HepG2 (cell line): ENCODE data around the gene PIP4K2C. TPM values are rescaled to one million over a fixed set of nuclear protein-coding genes. Genes with fewer than 3 reads are reported as not detected.
A peak's percentile ranks its signal among the peaks of the same experiment; 100 is the strongest.

Experiments
- ATF1 ChIP-seq: IDR thresholded peaks from 2 replicates; pipeline ENCODE4 v1.6.1; 2016; ENCODE audit warnings: mild to moderate bottlenecking, control low read depth
- MTA1 ChIP-seq: sonication (generic); formaldehyde crosslinking; IDR thresholded peaks from 2 replicates; pipeline ENCODE4 v1.4.0; 2020; ENCODE audit warnings: missing genetic modification reagents, mild to moderate bottlenecking, borderline replicate concordance
- MYPOP ChIP-seq: sonication (generic); formaldehyde crosslinking; IDR thresholded peaks from 2 replicates; pipeline ENCODE4 v1.8.1; 2023; ENCODE audit warnings: mild to moderate bottlenecking, moderate library complexity, missing genetic modification reagents
- RARG ChIP-seq: sonication (generic); formaldehyde crosslinking; IDR thresholded peaks from 2 replicates; pipeline ENCODE4 v1.4.0; 2020; ENCODE audit warnings: low read depth, mild to moderate bottlenecking, missing genetic modification reagents
- ZEB1 ChIP-seq: IDR thresholded peaks from 2 replicates; pipeline ENCODE4 v1.6.1; 2012; ENCODE audit warnings: mild to moderate bottlenecking, low read depth, inconsistent platforms; ENCODE audit not compliant: insufficient replicate concordance
- ZNF891 ChIP-seq: sonication (generic); formaldehyde crosslinking; IDR thresholded peaks from 2 replicates; pipeline ENCODE4 v1.5.0; 2020; ENCODE audit warnings: mild to moderate bottlenecking, missing genetic modification reagents
- polyA plus RNA-seq, 8 experiments: library from polyadenylated mRNA; depleted of rRNA in 3 of 8; stranded (reverse) in 7 of 8; unstranded in 1 of 8; fragments of >200 nt; fragmentation: Illumina TruSeq in 4 of 8; extraction: Trizol in 4 of 8; gene quantifications; 2 replicates each; pipeline versions ENCODE4 v1.2.1 to v1.2.3, GENCODE V29; 2011 to 2016; ENCODE audit warnings: low read depth in 4 of 8, missing spikeins in 1 of 8, mixed read lengths in 1 of 8; ENCODE audit not compliant: insufficient read depth in 1 of 8
- total RNA-seq, 5 experiments: library from RNA; depleted of rRNA; stranded (reverse); fragments of >200 nt; fragmentation: Illumina TruSeq; extraction: Trizol; gene quantifications; 2 replicates each; pipeline ENCODE4 v1.2.3, GENCODE V29; 2016; ENCODE audit warnings: low read depth in 1 of 5
- TF ChIP-seq, protein P1 (sequence below): sonication (generic); formaldehyde crosslinking; IDR thresholded peaks from 2 replicates; pipeline ENCODE4 v1.4.0; 2020; ENCODE audit warnings: mild to moderate bottlenecking, missing genetic modification reagents
- TF ChIP-seq, protein P2 (sequence below): sonication (generic); formaldehyde crosslinking; IDR thresholded peaks from 2 replicates; pipeline ENCODE4 v1.4.0; 2020; ENCODE audit warnings: missing genetic modification reagents
- TF ChIP-seq, protein P3 (sequence below): sonication (generic); formaldehyde crosslinking; IDR thresholded peaks from 2 replicates; pipeline ENCODE4 v1.4.0; 2020; ENCODE audit warnings: missing genetic modification reagents, borderline replicate concordance
- TF ChIP-seq, protein P4 (sequence below): sonication (generic); formaldehyde crosslinking; IDR thresholded peaks from 2 replicates; pipeline ENCODE4 v1.4.0; 2020; ENCODE audit warnings: missing genetic modification reagents

PIP4K2C gene
- total and polyA plus RNA-seq, 2 of the 13 experiments (the other 11 are each of a cell fraction or from before 2014, with no cell fraction given): 23.3 to 26.4 TPM

DNA sequence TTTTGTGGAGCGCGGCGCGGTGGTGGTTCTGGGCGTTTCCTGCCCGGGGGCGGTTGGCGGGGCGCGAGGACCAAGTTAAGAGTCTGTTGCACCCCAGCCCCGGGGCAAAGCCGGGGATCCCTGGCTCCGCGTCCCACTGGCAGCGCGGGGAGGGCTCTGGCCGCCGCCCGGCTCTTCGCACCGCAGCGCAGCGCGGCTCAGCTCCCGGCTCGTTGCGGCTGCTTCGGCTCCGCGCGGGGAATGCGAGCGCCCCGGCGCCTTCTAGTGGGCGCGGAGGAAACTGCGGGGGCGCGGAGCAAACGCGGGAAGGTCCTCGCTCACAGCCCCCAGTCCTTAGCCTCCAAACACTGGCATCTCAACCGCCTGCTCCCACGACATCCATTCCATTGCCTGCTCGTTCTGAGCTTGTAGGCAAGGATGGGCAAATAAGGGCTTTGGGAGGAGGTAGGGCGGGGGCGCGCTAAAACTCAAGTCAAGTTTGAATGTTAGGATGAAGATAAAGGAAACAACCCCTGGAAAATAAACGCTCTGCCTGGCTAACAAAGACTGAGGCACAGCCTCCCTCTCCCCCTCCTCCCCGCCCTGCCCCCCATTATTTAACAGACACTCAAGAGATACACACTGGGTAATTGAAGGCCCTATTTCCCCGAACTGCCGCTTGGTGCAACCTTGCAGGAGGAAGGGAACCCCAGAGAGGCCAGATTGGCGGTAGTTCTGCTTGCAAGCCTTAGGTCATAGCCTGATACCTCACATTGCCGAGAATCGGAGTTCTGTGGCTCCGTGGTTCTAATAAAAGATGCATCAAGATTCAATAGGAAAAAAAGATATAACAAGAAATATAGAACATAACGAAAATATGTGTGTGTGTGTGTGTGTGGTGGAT, 42.2 kb downstream of the PIP4K2C start, which contains the start of gene B4GALNT1 (continued):
- TF ChIP-seq ATF1 (CRISPR knock-in tag) (no peak), MYPOP (CRISPR knock-in tag) (peak; percentile 93), ZNF891 (CRISPR knock-in tag) (no peak; the same call in 1 of the 2 replicates), MTA1 (CRISPR knock-in tag) (no peak), RARG (CRISPR knock-in tag) (no peak), ZEB1 (no peak)
- TF ChIP-seq, protein P1, sequence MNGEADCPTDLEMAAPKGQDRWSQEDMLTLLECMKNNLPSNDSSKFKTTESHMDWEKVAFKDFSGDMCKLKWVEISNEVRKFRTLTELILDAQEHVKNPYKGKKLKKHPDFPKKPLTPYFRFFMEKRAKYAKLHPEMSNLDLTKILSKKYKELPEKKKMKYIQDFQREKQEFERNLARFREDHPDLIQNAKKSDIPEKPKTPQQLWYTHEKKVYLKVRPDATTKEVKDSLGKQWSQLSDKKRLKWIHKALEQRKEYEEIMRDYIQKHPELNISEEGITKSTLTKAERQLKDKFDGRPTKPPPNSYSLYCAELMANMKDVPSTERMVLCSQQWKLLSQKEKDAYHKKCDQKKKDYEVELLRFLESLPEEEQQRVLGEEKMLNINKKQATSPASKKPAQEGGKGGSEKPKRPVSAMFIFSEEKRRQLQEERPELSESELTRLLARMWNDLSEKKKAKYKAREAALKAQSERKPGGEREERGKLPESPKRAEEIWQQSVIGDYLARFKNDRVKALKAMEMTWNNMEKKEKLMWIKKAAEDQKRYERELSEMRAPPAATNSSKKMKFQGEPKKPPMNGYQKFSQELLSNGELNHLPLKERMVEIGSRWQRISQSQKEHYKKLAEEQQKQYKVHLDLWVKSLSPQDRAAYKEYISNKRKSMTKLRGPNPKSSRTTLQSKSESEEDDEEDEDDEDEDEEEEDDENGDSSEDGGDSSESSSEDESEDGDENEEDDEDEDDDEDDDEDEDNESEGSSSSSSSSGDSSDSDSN (CRISPR knock-in tag): peak; percentile 82; the same call in 1 of the 2 replicates
- TF ChIP-seq, protein P2, sequence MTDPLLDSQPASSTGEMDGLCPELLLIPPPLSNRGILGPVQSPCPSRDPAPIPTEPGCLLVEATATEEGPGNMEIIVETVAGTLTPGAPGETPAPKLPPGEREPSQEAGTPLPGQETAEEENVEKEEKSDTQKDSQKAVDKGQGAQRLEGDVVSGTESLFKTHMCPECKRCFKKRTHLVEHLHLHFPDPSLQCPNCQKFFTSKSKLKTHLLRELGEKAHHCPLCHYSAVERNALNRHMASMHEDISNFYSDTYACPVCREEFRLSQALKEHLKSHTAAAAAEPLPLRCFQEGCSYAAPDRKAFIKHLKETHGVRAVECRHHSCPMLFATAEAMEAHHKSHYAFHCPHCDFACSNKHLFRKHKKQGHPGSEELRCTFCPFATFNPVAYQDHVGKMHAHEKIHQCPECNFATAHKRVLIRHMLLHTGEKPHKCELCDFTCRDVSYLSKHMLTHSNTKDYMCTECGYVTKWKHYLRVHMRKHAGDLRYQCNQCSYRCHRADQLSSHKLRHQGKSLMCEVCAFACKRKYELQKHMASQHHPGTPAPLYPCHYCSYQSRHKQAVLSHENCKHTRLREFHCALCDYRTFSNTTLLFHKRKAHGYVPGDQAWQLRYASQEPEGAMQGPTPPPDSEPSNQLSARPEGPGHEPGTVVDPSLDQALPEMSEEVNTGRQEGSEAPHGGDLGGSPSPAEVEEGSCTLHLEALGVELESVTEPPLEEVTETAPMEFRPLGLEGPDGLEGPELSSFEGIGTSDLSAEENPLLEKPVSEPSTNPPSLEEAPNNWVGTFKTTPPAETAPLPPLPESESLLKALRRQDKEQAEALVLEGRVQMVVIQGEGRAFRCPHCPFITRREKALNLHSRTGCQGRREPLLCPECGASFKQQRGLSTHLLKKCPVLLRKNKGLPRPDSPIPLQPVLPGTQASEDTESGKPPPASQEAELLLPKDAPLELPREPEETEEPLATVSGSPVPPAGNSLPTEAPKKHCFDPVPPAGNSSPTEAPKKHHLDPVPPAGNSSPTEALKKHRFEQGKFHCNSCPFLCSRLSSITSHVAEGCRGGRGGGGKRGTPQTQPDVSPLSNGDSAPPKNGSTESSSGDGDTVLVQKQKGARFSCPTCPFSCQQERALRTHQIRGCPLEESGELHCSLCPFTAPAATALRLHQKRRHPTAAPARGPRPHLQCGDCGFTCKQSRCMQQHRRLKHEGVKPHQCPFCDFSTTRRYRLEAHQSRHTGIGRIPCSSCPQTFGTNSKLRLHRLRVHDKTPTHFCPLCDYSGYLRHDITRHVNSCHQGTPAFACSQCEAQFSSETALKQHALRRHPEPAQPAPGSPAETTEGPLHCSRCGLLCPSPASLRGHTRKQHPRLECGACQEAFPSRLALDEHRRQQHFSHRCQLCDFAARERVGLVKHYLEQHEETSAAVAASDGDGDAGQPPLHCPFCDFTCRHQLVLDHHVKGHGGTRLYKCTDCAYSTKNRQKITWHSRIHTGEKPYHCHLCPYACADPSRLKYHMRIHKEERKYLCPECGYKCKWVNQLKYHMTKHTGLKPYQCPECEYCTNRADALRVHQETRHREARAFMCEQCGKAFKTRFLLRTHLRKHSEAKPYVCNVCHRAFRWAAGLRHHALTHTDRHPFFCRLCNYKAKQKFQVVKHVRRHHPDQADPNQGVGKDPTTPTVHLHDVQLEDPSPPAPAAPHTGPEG (CRISPR knock-in tag): peak; percentile 34; the same call in 1 of the 2 replicates
- TF ChIP-seq, protein P3, sequence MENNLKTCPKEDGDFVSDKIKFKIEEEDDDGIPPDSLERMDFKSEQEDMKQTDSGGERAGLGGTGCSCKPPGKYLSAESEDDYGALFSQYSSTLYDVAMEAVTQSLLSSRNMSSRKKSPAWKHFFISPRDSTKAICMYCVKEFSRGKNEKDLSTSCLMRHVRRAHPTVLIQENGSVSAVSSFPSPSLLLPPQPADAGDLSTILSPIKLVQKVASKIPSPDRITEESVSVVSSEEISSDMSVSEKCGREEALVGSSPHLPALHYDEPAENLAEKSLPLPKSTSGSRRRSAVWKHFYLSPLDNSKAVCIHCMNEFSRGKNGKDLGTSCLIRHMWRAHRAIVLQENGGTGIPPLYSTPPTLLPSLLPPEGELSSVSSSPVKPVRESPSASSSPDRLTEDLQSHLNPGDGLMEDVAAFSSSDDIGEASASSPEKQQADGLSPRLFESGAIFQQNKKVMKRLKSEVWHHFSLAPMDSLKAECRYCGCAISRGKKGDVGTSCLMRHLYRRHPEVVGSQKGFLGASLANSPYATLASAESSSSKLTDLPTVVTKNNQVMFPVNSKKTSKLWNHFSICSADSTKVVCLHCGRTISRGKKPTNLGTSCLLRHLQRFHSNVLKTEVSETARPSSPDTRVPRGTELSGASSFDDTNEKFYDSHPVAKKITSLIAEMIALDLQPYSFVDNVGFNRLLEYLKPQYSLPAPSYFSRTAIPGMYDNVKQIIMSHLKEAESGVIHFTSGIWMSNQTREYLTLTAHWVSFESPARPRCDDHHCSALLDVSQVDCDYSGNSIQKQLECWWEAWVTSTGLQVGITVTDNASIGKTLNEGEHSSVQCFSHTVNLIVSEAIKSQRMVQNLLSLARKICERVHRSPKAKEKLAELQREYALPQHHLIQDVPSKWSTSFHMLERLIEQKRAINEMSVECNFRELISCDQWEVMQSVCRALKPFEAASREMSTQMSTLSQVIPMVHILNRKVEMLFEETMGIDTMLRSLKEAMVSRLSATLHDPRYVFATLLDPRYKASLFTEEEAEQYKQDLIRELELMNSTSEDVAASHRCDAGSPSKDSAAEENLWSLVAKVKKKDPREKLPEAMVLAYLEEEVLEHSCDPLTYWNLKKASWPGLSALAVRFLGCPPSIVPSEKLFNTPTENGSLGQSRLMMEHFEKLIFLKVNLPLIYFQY (CRISPR knock-in tag): no peak
- TF ChIP-seq, protein P4, sequence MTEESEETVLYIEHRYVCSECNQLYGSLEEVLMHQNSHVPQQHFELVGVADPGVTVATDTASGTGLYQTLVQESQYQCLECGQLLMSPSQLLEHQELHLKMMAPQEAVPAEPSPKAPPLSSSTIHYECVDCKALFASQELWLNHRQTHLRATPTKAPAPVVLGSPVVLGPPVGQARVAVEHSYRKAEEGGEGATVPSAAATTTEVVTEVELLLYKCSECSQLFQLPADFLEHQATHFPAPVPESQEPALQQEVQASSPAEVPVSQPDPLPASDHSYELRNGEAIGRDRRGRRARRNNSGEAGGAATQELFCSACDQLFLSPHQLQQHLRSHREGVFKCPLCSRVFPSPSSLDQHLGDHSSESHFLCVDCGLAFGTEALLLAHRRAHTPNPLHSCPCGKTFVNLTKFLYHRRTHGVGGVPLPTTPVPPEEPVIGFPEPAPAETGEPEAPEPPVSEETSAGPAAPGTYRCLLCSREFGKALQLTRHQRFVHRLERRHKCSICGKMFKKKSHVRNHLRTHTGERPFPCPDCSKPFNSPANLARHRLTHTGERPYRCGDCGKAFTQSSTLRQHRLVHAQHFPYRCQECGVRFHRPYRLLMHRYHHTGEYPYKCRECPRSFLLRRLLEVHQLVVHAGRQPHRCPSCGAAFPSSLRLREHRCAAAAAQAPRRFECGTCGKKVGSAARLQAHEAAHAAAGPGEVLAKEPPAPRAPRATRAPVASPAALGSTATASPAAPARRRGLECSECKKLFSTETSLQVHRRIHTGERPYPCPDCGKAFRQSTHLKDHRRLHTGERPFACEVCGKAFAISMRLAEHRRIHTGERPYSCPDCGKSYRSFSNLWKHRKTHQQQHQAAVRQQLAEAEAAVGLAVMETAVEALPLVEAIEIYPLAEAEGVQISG (CRISPR knock-in tag): peak; percentile 65
